GM21423 (cell line): ENCODE results near the gene USP35.
"Not testable (repeated sequence)": the region's sequence is repeated elsewhere in the genome, so short reads cannot be mapped to it uniquely, and the experiment has no call there.

Experiments used
- ATAC-seq: cut with Tn5 transposase; IDR thresholded peaks from one replicate; pipeline ENCODE4 v1.9.1; 2021; ENCODE audit warnings: mild to moderate bottlenecking, moderate library complexity; ENCODE audit not compliant: unreplicated experiment

USP35 gene

DNA sequence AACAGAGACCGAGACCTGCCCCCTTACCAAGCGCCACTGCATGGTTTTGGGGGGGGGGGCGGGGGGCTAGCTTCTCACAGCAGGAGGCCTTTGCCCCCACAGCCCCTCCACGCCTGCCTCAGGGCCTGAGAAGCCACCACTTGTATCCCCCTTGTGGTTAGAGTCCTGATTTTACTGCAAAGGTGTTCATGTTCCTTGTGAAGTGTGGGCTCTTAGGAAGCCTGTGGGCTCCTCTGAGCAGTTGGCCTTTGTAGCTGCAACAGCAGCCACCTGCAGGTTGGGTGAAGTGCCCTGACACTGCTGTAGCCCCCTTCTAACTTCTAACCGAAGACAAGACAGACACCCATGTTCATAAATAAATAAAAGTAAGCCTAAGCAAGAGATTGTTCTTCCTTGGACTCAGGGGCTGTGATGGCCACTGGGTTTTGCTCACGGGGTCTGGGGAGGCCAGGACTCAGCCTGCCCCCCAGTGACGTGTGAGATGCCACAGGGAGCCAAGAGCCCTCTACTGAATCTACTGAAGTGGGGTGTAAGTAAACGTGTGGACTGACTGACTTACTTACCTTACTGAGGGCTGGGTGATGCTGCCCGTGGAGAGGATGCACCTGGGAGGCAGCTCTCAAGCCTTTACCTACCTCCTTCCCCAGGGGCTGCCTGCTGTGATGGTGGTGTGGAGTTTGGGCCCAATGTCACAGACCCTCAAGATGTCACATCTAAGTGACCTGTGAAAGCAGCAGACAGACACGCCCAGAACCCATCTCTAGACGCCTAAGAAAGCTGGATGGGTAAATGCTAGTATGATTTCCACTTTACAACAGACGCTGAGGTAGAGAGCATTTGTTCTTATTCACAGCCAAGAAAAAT lies 25.8 kb downstream of the USP35 start:
- ATAC-seq, result no peak

GRCh38 chr11:78216021-78216420 lies 27.3 kb downstream of the USP35 start:
- ATAC-seq, result no peak

- ATAC-seq, result no peak
Observed at GRCh38 chr11:78216571-78217287, 28.0 kb downstream of the USP35 start.

GRCh38 chr11:78217650-78218541 lies 29.2 kb downstream of the USP35 start:
- no peak for ATAC-seq

- no peak for ATAC-seq
Observed at GRCh38 chr11:78218707-78219492, 30.2 kb downstream of the USP35 start.

DNA sequence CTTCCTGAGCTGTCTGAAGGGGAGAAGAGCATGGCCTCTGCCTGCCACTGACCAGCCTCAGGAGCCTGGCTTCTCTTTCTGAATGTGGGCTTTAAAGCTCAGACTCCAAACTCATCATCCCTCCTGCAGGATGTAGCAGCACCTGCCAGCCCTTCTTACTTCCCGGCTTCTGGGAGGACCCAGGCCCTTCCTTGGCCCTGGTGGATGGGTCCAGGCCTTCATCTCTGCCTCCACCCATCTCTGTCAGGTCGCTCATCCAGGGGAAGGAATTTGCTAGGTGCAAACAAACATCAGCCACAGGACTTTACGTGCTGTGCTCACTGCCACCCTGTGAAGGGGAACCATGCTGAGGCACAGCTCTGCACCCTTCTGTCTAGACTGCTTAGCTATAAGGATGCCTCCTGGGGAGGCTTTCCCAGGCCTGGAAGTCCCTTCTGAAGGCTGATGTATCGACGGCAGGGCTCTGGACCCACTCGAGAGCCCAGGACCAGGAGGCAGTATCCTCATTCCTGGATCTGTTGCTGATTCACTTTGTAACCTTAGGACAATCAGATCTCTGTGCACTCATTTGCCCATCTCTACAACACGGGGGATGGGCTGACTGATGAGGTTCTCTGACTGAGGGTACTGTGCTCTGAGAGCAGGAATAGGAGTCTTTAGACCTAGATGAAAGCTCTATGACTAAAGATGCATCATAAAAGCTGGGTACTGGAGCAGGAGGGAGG lies 30.9 kb downstream of the USP35 start:
- ATAC-seq, result no peak

- no peak for ATAC-seq
Observed at GRCh38 chr11:78220218-78221157, 31.8 kb downstream of the USP35 start.

DNA sequence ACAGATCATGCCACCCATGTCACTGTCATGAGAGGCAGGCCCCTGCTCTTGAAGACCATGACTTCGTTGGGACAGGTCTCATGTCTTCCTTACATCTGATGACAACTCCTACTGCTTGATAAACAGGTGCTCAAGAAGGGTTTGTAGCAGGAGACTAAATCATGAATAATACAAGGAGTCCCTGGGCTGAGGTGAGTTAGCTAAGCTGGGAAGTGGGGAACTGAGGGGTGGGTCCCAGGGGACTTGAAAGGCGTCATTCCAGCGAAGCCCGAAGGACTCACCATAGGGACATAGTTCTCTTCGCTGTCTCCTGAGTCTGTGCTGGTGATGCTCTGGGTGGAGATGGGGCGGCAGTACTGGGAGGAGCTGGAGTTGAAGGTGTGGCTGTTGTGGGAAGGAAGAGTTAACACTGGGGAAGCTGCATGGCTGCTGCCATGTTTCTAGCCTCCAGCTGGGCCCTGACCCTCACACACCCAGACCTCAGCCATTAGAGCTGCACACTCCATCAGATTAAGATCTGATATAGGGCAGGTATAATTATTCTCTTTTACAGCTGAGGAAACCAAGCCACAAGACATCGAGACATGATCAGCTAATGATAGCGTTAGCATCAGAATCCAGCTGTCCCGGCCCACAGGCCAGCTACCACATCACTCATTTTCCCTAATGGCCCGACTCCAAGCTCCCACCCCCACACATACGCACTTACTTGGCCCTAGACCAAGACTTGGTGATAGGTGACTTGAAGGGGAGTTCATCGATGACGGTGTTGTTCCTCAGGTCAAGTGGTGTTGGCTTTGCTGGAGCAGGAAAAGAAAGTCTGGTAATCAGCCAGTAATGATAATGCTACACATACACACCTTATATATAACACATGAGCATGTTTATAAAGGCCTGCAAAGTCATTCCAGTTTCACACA lies 32.9 kb downstream of the USP35 start:
- ATAC-seq, result no peak

GRCh38 chr11:78222726-78223125 lies 34.0 kb downstream of the USP35 start:
- ATAC-seq, result not testable (repeated sequence)

DNA sequence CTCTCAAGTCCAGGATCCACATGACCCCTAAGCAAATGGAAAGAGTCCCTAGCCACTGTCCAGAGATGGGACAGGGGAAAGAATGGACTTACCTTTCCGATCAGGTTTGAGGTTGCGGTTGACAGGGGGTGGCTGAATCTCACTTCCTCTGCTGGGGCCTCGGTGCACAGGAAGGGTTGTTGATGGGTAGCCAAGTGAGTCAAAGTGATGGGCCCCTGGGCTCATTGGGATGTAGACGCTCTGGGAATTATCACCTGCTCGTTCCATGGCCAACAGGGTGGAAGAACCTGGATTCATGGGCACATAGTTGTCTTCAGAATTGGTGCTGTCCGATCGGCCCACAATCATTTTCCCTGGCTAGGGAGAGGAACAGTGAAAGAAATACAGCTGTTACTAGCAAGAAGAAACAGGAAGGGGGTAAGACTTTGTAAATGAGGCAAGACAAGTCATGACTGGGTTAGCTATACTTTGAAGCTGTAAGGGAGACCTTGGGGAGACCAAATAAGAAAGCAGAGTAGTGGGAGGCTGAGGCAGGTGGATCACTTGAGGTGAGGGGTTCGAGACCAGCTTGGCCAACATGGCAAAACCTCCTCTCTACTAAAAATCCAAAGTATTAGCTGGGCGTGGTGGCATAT lies 34.7 kb downstream of the USP35 start:
- peak; percentile 78 for ATAC-seq

DNA sequence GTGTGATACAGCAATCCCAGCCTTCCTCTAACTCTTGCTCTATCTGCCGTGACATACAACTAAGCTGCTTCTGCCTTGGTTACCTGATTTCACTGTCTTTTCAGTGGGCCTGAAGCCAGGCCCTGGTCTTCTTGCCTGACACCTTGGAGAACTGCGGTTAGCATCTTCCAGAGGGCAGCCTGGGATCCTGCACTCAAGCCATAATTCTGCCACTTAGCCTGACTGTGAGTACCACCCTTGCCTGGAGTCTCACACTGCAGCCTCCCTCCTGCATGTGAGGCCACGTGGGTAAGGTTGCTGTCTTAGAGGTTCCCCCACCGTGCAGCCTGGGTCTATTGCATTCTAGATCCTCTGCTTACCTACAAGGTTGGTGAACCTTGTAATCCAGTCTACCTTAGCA lies 35.8 kb downstream of the USP35 start:
- no peak for ATAC-seq

GRCh38 chr11:78224906-78225420 lies 36.2 kb downstream of the USP35 start:
- no peak for ATAC-seq

- no peak for ATAC-seq
Observed at GRCh38 chr11:78226684-78227680, 38.3 kb downstream of the USP35 start.

DNA sequence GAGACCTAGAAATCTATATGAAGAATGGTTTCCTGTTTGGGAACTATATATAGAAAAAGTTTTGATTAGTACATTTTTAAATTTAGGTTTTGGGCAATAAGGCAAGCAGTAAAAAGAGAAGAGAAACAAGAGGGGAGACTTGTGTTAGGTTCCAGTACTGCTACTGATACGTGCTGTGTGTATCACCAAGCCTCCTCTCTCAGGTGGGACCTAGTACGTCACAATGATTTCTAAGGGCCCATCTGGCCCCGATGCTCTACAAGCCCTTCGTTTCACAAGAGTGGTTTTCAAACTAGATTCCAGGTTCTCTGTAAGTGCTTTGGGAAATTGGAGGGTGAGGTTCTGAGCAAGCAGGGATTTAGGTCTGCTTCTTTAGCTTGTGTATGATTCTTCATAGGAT lies 39.2 kb downstream of the USP35 start:
- ATAC-seq, result no peak

- no peak for ATAC-seq
Observed at GRCh38 chr11:78228467-78228866, 39.7 kb downstream of the USP35 start.

DNA sequence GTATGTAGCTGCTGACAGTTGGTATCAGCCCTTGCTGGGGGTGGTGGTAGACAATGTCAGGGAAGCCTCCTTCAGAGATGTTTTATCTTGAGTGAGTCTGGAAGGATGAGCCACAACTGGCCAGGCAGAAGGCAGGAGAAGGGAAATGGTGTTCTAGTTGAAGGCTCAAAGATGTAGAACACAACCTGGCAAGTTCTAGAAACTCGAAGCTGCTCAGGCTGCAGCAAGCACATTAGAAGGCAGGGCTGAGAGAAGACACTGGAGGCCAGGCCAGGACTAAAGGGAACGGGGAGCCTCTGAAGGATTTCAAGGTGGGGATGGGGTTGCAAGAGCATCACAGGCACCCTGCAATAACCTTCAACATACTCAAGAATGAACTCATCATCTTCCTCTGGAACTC lies 40.4 kb downstream of the USP35 start:
- ATAC-seq, result no peak
